SK-N-DZ (cell line): Measurements from ENCODE around the gene SLC16A3.

Experiments
- DNase-seq: peaks from one replicate; pipeline ENCODE4 v3.0.0-alpha.2; 2015; ENCODE audit warnings: low spot score

Gene SLC16A3

DNA sequence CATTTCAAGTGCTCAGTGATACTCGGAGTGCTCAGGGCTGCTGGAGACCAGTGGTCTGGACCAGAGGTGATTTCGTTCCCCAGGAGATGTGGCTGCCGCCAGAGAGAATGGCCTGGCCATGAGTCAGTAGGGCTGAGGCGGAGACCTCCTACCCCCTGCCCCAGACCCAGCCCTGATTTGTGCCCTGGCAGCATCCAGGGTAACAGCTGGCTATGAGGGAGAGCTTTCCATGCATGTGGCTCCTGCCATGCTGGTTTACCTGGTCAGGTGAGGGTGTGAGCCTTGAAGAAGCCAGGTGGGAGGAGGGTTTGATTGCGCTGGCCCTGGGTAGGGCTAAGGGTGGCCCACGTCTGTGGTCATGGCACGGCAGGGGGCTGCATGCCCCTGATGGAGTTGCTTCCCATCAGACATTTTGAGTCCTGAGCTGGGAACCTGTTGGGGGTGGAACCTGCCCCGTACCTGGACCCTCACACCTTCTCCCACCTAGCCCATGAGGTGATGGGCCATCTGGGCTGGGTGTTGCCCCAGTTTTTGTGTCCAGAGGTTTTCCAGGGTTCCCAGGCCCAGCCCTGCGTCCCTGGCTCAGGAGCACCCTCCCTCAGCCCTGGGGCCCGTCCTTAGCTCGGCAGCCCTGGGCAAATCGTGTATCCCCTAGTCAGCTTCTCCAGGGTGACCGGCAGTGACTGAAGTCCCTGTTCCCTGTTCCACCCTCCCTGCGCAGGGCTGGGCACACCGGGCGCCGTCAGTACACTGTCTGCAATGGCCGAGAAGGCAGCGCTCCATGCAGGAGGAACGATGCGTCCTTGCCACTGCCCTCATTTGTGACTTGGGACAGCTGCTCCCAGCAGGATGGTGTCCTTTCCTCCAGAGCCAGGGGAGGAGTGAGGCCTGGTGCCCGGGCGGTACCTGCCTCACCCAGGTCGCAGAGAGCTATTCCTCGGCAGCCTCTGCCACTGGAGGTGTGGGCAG lies 53.7 kb downstream of the SLC16A3 start:
- no peak for DNase-seq

DNA sequence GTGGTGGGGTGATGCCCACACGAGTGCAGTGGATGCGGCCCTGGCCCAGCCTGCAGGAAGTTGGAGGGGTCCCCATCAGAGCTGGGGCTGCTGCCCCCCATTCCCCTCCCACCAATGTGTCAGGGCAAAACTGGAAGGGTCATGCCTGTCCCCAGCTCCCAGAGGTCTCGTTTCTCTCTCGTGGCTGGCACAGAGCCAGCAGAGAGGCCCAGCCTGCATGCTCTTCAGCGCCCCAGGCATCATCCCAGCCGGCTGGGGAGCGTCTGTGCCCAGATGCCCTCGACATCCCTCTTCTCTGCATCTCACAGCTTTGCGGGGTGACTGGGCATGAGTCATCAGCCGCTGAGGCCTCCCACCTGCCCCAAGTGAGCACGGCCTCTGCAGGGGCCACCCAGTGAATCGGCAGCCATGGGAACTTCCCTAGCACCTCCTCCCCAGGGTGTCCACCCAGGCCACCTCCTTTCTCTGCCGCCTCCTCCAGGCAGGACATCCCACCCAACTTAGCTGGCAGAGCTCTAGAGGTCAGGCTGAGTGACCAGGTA lies 54.4 kb downstream of the SLC16A3 start:
- DNase-seq: no peak

DNA sequence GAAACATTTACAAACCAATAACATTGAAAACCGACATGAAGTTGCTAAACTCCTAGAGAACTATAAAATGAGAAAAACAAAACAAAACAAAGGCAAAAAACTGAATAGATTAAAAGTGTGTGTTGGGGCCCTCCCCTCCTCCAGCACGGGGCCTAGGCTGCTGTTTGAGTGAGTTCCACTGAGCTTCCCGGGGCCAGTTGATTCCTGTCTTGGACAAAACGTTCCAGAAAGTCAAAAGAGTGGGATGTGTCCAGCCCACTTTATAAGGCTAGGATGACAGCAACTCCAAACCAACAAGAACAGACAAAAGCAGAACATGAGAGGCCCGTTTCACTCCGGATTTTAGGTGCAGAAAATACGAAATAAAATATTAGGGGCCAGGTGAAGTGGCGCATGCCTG lies 56.3 kb downstream of the SLC16A3 start:
- DNase-seq: no peak

GRCh38 chr17:82287013-82287867 lies 58.4 kb downstream of the SLC16A3 start:
- DNase-seq: no peak

DNA sequence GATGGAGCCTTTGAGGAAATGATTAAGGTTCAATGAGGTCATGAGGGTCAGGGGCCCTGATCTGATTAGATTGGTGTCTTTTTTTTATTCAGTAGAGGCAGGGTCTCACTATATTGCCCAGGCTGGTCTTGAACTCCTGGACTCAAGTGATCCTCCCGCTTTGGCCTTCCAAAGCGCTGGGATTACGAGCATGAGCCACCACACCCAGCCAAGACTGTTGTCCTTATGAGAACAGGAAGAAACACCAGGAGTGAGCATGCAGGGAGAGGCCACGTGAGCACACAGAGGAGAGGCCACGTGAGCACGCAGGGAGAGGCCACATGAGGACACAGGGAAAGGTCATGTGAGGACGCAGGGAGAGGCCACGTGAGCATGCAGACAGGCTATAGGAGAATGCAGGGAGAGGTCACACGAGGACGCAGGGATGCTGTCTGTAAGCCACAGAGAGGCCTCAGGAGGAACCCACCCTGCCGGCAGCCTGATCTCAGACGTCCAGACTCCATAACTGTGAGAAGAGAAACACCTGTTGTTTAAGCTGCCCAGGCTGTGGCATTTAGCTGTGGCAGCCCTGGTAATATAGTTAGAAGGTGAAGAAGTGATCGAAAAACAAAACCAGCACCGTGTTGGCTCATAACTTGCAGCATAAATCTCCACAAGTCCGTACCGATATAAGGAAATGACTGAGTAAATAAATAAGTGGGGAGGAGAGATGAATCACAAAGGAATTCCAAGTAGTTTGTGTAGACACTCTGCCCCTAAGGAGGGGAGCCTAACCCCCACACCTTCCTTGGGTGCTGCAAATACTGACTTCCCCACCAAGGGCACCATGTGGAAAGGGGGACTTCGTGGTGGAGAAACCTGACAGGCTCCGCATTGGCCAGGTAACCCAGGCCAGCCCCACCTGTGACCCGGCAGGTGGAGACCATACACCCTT lies 59.3 kb downstream of the SLC16A3 start:
- DNase-seq: peak; percentile 93
